Peyer's patch (tissue), 4 donors: Measurements from ENCODE around the gene PHPT1. TPM values are rescaled to one million over a fixed set of nuclear protein-coding genes. Genes with fewer than 3 reads are reported as not detected.
"Not testable (repeated sequence)": the region's sequence is repeated elsewhere in the genome, so short reads cannot be mapped to it uniquely, and the experiment has no call there.

Experiments
- DNase-seq, 3 donors: peaks; one replicate each; pipeline ENCODE4 v3.0.0-alpha.2; 2017 to 2019
- H3K27ac ChIP-seq, 4 donors: fragments of 200-600 bp; sonication (generic); one replicate each; pipeline ENCODE4 v1.5.1; 2016 to 2019
- H3K27me3 ChIP-seq, 2 donors: fragments of 200-600 bp; sonication (generic); one replicate each; pipeline ENCODE4 v1.5.1; 2019
- H3K36me3 ChIP-seq, 3 donors: fragments of 200-600 bp; sonication (generic); one replicate each; pipeline ENCODE4 v1.5.1; 2016 to 2019
- H3K4me1 ChIP-seq, 4 donors: fragments of 200-600 bp; sonication (generic); one replicate each; pipeline ENCODE4 v1.5.1; 2016 to 2019
- H3K4me3 ChIP-seq, 4 donors: fragments of 200-600 bp; sonication (generic); 1 replicate in 3 of 4; 2 replicates in 1 of 4; pipeline ENCODE4 v1.5.1; 2016 to 2019; ENCODE audit warnings: mild to moderate bottlenecking in 1 of 4
- H3K9me3 ChIP-seq, 4 donors: fragments of 200-600 bp; sonication (generic); one replicate each; pipeline ENCODE4 v1.5.1; 2016 to 2019; ENCODE audit warnings: mild to moderate bottlenecking in 1 of 4
- POLR2A ChIP-seq, 2 donors: fragments of 450-650 bp; IDR thresholded peaks; one replicate each; pipeline ENCODE4 v1.5.1; 2017; ENCODE audit warnings: antibody characterized with exemption in 2 of 2, mild to moderate bottlenecking in 2 of 2, moderate library complexity in 2 of 2
- total RNA-seq, 4 donors: library from RNA; depleted of rRNA; stranded (reverse); fragments of >200 nt; gene quantifications; one replicate each; pipeline ENCODE4 v1.1.0, GENCODE V29; 2016
- TF ChIP-seq, protein P1 (sequence below), 6 experiments: fragments of 450-650 bp in 4 of 6; fragments of 200-600 bp in 2 of 6; sonication (generic) in 1 of 6; IDR thresholded peaks; one replicate each; pipeline ENCODE4 v1.5.1; 2017 to 2019; ENCODE audit warnings: antibody characterized with exemption in 6 of 6, mild to moderate bottlenecking in 3 of 6, moderate library complexity in 1 of 6

Gene PHPT1
- total RNA-seq, 4 donors from 2014 or later: 66.0 to 120 (median 96.5) TPM

DNA sequence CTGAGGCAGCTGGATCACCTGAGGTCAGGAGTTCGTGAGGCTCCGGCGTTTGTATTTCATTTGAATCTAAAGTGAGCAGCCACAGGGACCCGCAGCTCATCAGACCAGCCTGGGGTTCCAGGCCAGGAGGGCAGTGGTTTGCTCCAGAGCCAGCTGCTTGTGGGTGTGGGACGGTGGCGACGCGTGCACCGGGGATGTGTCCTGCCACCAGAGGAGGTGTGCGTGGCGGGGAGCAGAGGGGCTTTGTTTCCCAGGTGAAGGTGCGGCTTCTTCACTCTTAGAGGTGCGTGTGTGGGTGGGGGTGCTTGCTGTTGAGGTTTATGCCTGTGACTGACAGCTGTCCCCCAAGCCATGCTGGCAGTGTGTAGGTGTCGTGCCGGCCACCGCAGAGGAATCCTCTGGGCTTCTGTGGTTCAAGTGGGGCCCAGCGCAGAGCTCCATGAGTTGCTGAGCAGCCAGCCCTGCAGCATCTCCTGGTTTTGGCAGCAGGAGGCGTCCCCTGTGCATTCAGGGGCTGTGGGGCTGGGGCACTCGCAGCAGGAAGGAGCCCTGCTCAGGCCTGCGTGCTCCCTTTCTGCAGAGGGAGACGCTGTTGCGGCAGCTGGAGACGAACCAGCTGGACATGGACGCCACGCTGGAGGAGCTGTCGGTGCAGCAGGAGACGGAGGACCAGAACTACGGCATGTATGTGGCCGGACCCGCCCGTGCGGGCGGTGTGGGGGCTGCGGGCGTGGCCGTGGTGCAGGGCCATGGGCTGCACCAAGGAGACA is 13.9 kb upstream of the PHPT1 start:
- TF ChIP-seq POLR2A (IDR thresholded peaks at IDR 0.05): no peak
- TF ChIP-seq, protein P1, sequence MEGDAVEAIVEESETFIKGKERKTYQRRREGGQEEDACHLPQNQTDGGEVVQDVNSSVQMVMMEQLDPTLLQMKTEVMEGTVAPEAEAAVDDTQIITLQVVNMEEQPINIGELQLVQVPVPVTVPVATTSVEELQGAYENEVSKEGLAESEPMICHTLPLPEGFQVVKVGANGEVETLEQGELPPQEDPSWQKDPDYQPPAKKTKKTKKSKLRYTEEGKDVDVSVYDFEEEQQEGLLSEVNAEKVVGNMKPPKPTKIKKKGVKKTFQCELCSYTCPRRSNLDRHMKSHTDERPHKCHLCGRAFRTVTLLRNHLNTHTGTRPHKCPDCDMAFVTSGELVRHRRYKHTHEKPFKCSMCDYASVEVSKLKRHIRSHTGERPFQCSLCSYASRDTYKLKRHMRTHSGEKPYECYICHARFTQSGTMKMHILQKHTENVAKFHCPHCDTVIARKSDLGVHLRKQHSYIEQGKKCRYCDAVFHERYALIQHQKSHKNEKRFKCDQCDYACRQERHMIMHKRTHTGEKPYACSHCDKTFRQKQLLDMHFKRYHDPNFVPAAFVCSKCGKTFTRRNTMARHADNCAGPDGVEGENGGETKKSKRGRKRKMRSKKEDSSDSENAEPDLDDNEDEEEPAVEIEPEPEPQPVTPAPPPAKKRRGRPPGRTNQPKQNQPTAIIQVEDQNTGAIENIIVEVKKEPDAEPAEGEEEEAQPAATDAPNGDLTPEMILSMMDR (IDR thresholded peaks at IDR 0.05): no peak
- H3K9me3 ChIP-seq: no peaks in the 10 kb centered on the region
- H3K27me3 ChIP-seq: no peaks in the 10 kb centered on the region
- no peak overlapping the region for H3K4me3 ChIP-seq
- no peak for DNase-seq
- H3K4me1 ChIP-seq: peaks cover 0 to 16% (median under 1%) of the 10 kb centered on the region in 4 donors
- peaks cover 0 to 63% (median 0%) of the 10 kb centered on the region in 3 donors for H3K36me3 ChIP-seq
- no peak overlapping the region for H3K27ac ChIP-seq

GRCh38 chr9:136835932-136836904 is 13.0 kb upstream of the PHPT1 start:
- Histone ChIP-seq H3K27ac (no peak overlapping the region), H3K36me3 (peaks cover 0 to 58% (median 0%) of the 10 kb centered on the region in 3 donors), H3K9me3 (no peaks in the 10 kb centered on the region), H3K4me1 (peaks cover 0 to 22% (median 3%) of the 10 kb centered on the region in 4 donors), H3K4me3 (no peak overlapping the region), H3K27me3 (no peaks in the 10 kb centered on the region)
- TF ChIP-seq POLR2A (IDR thresholded peaks at IDR 0.05): no peak
- TF ChIP-seq, protein P1 (IDR thresholded peaks at IDR 0.05): no peak
- DNase-seq: no peak

DNA sequence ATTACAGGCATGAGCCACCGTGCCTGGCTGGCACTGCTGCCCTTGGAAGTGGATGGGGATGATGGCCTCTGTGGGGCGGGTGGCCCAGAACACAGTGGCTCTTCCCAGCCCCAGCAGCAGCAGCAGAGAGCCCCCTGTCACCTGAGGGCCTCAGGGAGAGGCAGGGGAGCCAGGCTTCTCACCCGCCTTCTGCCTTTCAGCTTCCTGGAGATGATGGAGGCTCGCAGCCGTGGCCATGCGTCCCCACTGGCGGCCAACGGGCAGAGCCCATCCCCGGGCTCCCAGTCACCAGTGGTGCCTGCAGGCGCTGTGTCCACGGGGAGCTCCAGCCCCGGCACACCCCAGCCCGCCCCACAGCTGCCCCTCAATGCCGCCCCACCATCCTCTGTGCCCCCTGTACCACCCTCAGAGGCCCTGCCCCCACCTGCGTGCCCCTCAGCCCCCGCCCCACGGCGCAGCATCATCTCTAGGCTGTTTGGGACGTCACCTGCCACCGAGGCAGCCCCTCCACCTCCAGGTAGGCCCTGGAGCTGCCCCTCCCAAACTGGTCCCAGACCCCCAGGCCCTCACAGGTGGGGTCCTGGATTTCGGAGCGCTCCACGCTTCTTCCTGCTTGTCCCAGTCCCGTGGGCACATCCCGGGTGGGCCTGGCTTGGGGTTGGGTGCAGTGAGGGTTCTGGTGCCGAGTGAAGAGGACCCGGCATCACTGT is 11.9 kb upstream of the PHPT1 start:
- Histone ChIP-seq H3K27ac (no peak overlapping the region), H3K4me3 (no peak overlapping the region), H3K9me3 (no peaks in the 10 kb centered on the region), H3K4me1 (peaks cover 0 to 32% (median 9%) of the 10 kb centered on the region in 4 donors), H3K27me3 (no peaks in the 10 kb centered on the region), H3K36me3 (peaks cover 0 to 47% (median 0%) of the 10 kb centered on the region in 3 donors)
- no peak for DNase-seq
- TF ChIP-seq, protein P1 (IDR thresholded peaks at IDR 0.05): no peak

DNA sequence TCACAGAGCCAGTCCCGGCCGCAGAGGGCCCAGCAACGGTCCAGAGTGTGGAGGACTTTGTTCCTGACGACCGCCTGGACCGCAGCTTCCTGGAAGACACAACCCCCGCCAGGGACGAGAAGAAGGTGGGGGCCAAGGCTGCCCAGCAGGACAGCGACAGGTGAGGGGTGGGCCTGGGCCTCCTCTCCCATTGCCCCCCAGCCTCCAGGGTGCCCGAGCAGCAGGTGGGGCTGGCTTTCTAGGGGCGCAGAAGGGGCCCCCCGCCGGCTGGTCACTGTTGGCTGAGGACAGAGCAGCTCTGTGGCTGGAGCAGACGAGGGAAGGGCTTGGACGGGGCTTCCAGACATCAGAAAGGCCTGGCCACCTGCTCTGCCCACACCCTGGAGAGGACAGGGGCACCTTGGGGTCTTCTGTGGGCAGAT is 11.3 kb upstream of the PHPT1 start:
- DNase-seq: not testable (repeated sequence)
- H3K36me3 ChIP-seq: peaks cover 0 to 42% (median 0%) of the 10 kb centered on the region in 3 donors

DNA sequence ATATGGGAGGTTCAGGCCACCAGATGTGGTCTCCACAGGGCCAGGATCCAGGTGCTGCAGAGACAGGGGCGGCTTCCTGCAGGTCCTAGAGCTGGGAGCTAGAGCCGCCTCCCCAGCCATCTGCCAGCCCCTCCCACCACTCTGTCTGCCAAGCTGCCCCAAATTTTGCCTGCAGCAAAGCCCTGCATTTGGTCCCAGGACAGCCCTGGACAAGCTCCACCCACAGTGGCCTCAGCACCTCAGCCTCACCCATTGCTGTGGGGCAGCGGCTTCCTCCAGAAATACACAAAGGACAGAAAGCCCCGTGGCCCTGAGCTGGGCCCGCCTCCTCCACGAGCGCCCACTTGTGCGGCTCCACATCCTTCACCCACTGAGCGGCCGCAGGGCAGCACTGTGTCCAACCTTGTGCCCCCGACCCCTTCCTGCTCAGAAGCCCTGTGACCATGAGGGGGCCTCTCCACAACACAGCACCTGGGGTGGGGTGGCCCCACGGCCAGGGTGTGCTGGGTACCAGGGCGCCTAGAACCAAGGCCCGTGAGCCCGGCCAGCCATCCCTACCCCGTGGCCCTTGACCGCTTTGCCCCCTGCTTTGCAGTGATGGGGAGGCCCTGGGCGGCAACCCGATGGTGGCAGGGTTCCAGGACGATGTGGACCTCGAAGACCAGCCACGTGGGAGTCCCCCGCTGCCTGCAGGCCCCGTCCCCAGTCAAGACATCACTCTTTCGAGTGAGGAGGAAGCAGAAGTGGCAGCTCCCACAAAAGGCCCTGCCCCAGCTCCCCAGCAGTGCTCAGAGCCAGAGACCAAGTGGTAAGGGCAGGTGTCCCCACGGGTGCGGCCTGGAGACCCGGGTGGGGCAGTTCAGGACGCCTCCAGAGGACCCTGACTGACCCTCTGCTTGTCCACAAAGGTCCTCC is 10.6 kb upstream of the PHPT1 start:
- peaks cover 8 to 45% (median 17%) of the 10 kb centered on the region in 4 donors for H3K4me1 ChIP-seq
- DNase-seq: no peak
- TF ChIP-seq POLR2A (IDR thresholded peaks at IDR 0.05): no peak
- TF ChIP-seq, protein P1 (IDR thresholded peaks at IDR 0.05): no peak
- H3K27me3 ChIP-seq: no peaks in the 10 kb centered on the region
- H3K27ac ChIP-seq: no peak overlapping the region
- H3K9me3 ChIP-seq: no peaks in the 10 kb centered on the region
- peaks cover 0 to 42% (median 0%) of the 10 kb centered on the region in 3 donors for H3K36me3 ChIP-seq
- H3K4me3 ChIP-seq: no peak overlapping the region

More for the DNA sequence above, 11.3 kb upstream of the PHPT1 start:
- H3K9me3 ChIP-seq, H3K27ac ChIP-seq, H3K4me3 ChIP-seq, H3K27me3 ChIP-seq: not testable (repeated sequence)
- peaks cover under 1 to 38% (median 11%) of the 10 kb centered on the region in 4 donors for H3K4me1 ChIP-seq
